ENCODE measurements around the gene TSKS. TPM values are rescaled to one million over a fixed set of nuclear protein-coding genes. Genes with fewer than 3 reads are reported as not detected.

The TSKS gene, protein sequence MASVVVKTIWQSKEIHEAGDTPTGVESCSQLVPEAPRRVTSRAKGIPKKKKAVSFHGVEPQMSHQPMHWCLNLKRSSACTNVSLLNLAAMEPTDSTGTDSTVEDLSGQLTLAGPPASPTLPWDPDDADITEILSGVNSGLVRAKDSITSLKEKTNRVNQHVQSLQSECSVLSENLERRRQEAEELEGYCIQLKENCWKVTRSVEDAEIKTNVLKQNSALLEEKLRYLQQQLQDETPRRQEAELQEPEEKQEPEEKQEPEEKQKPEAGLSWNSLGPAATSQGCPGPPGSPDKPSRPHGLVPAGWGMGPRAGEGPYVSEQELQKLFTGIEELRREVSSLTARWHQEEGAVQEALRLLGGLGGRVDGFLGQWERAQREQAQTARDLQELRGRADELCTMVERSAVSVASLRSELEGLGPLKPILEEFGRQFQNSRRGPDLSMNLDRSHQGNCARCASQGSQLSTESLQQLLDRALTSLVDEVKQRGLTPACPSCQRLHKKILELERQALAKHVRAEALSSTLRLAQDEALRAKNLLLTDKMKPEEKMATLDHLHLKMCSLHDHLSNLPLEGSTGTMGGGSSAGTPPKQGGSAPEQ
- total RNA-seq: 0.30 TPM

DNA sequence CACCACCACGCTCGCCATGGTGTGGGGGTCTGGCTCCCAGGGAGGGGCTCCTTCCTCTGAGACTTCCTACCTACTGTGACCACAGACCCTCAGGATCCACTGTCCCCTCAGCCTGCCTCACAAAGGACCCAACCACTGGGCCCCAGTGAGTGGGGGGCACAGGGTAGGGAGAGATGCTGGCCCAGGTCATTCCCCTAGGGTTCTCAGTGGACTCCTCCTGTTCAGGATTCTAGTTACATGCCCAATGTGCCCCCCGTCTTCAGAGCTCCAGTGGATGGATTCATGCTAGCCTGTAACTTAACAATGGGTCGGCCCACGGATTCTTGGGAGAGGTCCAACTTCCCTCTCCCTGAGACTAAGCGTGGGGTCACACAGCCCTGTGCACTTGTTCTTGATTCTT is at the start of gene TSKS:
Gene TSKS (minus strand): TSS at position 77 of the 400 bp plus-strand sequence. CDS start 59 bp downstream, at position 18.
- DNase-seq (ENCODE audit: low spot score): no peak
- ATAC-seq: no peak

DNA sequence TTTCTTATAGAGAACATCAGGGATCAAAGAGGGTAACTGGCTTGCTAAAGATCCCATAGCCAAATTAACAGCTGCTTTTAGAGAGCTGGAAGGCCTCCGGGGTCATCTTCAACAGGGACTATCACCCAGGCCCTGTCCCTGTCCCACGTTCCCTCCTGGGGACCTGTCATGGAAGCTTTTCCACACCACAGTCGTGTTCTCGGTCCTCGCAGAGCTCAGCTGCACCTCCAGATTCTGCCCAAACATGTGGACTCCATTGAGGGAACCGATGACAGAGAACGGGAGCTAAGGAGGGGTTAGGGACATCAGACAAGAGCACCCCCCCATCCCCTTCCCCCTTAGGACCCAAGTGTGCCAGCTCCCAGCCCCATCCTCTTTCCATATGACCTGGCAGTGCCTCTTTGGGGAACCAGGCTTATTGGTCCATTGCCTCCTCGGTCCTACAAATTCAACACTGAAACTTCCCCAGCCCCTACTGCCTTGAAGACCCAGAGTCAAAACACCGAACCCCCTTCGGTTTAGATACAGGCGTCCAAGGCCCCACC is 49.4 kb upstream of the TSKS start:
- DNase-seq (ENCODE audit: low spot score) (no peak), ATAC-seq (no peak)

- ATAC-seq (no peak), DNase-seq (ENCODE audit: low spot score) (no peak)
These were observed 48.2 kb upstream of the TSKS start for GRCh38 chr19:49811328-49811727.

DNA sequence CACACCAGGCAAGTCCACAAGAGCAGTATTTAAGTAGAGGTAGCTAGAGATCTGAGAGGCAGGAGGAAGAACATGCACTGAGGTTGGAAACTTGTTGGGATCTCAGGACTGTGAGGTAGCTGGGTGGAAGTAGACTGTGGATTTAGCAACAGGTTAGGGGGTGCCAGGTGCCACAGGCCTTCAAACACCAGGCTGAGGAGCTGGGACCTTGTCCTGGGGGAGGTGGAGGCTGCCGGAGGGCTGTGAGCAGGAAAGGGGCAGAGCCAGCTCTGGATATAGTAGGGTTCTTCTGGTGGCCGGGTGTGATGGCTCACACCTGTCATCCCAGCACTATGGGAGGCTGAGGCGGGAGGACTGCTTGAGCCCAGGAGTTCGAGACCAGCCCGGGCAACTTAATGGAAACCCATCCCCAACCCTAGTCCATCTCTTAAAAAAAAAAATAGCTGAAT is 46.9 kb upstream of the TSKS start:
- no peak for DNase-seq (ENCODE audit: low spot score)

GRCh38 chr19:49809160-49809940 is 46.2 kb upstream of the TSKS start:
- ATAC-seq: peak; percentile 63
- DNase-seq (ENCODE audit: low spot score): peak; percentile 65

More for the DNA sequence above, 46.9 kb upstream of the TSKS start:
- no peak for ATAC-seq

GRCh38 chr19:49808711-49809159 is 45.6 kb upstream of the TSKS start:
- ATAC-seq (peak; percentile 84), DNase-seq (ENCODE audit: low spot score) (peak; percentile 94)

DNA sequence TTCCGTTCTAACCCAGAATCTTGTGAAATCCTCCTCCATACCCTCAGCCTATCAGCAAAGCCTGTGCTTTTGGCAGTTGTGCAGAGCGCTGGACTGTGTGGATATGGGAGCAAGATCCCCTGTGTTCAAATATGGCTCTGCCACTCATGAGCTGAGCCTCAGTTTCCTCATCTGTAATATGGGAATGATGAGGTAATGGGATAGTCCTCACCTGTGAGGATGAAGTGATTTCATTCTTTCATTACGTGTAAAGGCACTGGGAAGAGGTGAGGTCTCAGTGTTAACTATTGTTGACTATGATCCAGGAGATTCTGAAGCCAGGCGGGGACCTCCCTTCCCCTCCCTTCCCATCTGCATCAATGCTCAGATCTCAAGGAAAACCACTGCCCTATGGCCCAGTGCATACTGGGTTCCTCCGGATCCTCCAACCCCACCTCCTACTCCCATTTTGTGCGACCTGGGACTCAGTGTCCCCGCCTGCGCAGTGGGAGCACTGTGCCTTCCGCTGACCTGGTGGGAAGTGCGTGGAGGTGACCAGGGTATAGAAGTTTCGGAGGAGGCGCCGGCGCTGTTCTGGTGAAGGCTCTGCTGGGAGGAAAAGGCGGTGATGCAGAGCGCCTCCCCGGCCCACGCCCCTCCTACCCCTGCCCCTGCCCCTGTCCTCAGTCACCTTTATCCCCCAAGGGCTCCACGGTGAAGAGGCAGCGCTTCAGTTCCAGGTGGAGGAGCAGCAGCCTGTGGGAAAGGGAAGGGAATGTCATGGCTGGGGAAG is 45.0 kb upstream of the TSKS start:
- DNase-seq (ENCODE audit: low spot score): no peak
- no peak for ATAC-seq

DNA sequence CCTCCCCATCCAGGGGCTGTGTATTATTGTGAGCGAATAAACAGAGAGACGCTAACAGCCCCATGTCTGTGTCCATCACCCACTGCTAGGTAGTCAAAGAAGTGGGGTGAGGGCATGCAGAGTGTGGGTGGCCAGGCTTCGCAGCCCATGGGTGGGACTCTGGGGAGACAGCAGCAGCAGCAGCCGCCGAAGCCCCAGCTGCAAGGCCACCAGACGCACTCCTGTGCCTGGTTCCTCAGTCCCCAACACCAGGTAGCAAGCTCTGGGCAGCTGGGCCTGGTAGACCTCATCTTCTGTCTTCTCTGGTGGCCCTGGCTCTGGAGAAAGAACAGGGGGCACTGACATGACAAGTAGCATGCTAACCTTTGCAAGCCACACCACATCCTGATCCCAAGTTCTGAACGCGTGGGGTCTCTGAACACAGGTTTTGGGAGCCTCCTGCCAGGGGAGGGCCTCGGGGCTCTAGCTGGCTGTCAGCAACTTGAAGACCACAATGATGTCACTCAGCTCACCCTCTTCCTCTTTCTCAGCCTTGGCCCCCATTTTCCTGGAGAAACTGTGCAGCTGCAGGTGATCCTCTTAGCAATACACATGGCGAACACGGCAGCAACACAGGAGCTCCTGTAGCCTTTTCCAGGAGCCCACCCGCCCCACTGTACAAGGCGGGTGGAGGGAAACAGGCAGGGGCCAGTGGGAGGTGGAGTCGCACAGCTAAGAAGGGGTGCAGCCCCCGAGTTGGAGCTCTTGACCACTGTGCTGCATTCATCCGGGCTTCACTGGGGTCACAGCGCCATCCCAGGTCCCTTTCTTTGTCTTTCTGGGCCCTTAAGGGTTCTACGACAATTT is 44.2 kb upstream of the TSKS start:
- ATAC-seq (no peak), DNase-seq (ENCODE audit: low spot score) (no peak)

GRCh38 chr19:49806620-49806959 is 43.5 kb upstream of the TSKS start:
- ATAC-seq: no peak
- DNase-seq (ENCODE audit: low spot score): no peak

DNA sequence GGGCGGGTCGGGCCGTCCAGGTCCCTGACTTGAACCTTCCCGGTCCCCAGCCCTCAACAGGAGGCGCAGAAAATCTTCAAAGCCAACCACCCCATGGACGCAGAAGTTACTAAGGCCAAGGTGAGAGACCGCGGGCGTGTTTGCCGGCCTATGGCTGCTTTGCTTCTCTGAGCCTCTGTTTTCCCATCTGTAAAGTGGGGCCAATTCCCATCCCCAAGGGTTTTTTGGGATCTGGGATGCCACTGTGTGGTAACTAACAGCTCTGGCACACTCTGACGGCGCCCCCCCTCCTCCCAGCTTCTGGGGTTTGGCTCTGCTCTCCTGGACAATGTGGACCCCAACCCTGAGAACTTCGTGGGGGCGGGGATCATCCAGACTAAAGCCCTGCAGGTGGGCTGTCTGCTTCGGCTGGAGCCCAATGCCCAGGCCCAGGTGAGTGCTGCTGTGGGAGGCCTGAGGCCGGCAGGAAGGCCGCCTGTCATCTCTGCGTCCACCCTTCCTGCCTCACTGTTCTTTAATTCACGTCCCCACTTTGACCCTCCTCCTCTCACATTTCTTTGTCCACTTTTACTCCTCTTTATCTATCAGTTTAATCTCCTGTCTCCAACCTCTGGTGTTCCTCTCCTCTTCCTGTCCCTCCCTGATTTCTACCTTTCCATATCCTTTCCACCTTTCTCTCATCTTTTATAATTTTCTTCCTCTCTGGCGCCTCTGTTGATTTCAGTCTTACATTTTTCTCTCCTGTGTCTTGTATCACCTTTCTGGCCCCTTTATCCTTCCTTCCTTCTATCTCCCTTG is 42.9 kb upstream of the TSKS start:
- no peak for ATAC-seq
- no peak for DNase-seq (ENCODE audit: low spot score)

GRCh38 chr19:49803529-49803856 is 40.4 kb upstream of the TSKS start:
- DNase-seq (ENCODE audit: low spot score) (no peak), ATAC-seq (no peak)

DNA sequence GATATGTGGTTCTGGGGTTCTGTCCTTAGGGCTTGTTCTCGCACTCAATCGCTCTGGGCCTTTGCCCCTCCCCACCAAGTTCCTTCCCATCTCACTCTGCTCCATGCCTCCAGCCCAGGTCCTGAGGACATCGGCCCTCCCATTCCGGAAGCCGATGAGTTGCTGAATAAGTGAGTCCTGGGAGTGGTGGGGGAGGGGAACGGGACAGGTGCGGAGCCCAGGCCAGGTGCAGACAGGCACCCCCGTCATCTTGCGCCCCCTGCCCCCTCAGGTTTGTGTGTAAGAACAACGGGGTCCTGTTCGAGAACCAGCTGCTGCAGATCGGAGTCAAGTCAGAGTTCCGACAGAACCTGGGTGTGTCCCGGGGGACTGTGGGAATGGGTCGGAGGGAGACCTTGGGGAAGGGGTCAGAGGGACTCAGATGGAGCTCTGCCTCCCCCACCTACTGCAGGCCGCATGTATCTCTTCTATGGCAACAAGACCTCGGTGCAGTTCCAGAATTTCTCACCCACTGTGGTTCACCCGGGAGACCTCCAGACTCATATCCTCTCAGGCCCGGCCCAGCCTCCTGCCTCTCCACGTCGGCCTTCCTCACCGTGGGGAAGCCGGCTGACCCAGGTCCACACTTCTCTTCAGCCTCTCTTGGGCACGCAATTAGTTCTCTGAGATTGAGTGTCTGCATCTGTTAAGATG is 39.9 kb upstream of the TSKS start:
- DNase-seq (ENCODE audit: low spot score): no peak

DNA sequence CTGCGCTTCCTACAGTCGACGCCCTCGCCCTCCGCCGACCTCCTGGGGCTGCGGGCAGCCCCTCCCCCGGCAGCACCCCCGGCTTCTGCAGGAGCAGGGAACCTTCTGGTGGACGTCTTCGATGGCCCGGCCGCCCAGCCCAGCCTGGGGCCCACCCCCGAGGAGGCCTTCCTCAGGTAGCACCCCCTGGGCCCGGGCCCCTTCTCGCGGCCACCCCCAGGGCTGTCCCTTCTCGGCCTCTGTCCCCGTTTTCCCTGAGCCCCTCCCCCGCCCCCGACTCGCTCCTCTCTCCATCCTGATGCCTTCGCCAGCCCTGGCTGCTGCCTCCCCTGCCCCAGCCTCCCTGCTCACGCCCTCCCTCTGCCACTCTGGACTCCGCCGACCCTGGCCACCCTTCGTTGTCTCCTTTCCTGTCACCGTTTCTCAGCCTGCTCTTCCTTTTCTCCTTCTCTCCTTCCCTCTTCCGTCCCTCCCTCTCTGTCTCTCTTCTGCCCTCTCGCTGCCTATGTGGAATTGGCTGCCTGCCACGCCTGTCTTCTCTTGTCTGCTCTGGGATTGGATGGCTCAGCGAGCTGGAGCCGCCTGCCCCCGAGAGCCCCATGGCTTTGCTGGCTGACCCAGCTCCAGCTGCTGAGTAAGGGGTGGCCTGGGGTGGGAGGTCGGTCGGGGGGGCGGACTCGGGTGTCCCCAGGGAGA is 39.0 kb upstream of the TSKS start:
- DNase-seq (ENCODE audit: low spot score) (no peak), ATAC-seq (peak; percentile 39)

More for the DNA sequence above, 39.9 kb upstream of the TSKS start:
- no peak for ATAC-seq

DNA sequence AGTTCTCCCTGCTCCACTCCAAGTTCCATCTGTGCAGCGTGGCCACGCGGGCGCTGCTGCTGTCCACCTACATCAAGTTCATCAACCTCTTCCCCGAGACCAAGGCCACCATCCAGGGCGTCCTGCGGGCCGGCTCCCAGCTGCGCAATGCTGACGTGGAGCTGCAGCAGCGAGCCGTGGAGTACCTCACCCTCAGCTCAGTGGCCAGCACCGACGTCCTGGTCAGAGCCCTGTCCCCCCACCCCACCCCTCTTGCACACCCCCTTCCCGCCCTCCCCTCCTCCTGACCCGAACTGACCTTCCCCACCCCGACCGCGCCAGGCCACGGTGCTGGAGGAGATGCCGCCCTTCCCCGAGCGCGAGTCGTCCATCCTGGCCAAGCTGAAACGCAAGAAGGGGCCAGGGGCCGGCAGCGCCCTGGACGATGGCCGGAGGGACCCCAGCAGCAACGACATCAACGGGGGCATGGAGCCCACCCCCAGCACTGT is 38.3 kb upstream of the TSKS start:
- DNase-seq (ENCODE audit: low spot score) (no peak), ATAC-seq (no peak)

- no peak for DNase-seq (ENCODE audit: low spot score)
- ATAC-seq: no peak
These were observed 37.7 kb upstream of the TSKS start for GRCh38 chr19:49800771-49801170.

- ATAC-seq (no peak), DNase-seq (ENCODE audit: low spot score) (no peak)
These were observed 36.8 kb upstream of the TSKS start for GRCh38 chr19:49799798-49800376.

- no peak for ATAC-seq
- DNase-seq (ENCODE audit: low spot score): no peak
These were observed 36.2 kb upstream of the TSKS start for GRCh38 chr19:49799271-49799797.

Measured in left lobe of liver (tissue), 2 donors.